AG10803 (cell line): ENCODE results near the gene NUAK1.
A peak's percentile ranks its signal among the peaks of the same experiment; 100 is the strongest.

Experiments
- DNase-seq: peaks from one replicate; pipeline ENCODE4 v3.0.0; 2010; ENCODE audit warnings: low read depth
- H3K4me3 ChIP-seq: 2 replicates; pipeline ENCODE4 v1.5.1; 2011; ENCODE audit warnings: mild to moderate bottlenecking, low read length, control low read depth
- CTCF ChIP-seq: conservative IDR thresholded peaks from 2 replicates; pipeline ENCODE4 v1.5.1; 2011; ENCODE audit warnings: mild to moderate bottlenecking, low read length, control low read depth, inconsistent platforms

NUAK1 gene

GRCh38 chr12:106123551-106124081 is 15.1 kb downstream of the NUAK1 start:
- TF ChIP-seq CTCF, result no peak
- H3K4me3 ChIP-seq, result peak overlapping the region; percentile 21; the same call in 1 of the 2 replicates
- peak; percentile 92 for DNase-seq

- TF ChIP-seq CTCF, result no peak
- no peak for DNase-seq
- H3K4me3 ChIP-seq, result no peak overlapping the region; the same call in 1 of the 2 replicates
These were observed 15.6 kb downstream of the NUAK1 start for GRCh38 chr12:106123110-106123509.

- H3K4me3 ChIP-seq, result no peak overlapping the region
- DNase-seq, result no peak
- no peak for TF ChIP-seq CTCF
These were observed 16.8 kb downstream of the NUAK1 start for GRCh38 chr12:106122004-106122403.

- no peak for DNase-seq
- no peak overlapping the region for H3K4me3 ChIP-seq
- no peak for TF ChIP-seq CTCF
These were observed 18.1 kb downstream of the NUAK1 start for GRCh38 chr12:106120519-106121105.

- H3K4me3 ChIP-seq, result no peak overlapping the region
- no peak for TF ChIP-seq CTCF
- no peak for DNase-seq
These were observed 19.5 kb downstream of the NUAK1 start for GRCh38 chr12:106119301-106119700.

GRCh38 chr12:106118381-106119130 is 20.2 kb downstream of the NUAK1 start:
- no peak for TF ChIP-seq CTCF

GRCh38 chr12:106115440-106115839 is 23.3 kb downstream of the NUAK1 start:
- no peak for DNase-seq
- no peak overlapping the region for H3K4me3 ChIP-seq
- TF ChIP-seq CTCF, result no peak

More at GRCh38 chr12:106118381-106119130, 20.2 kb downstream of the NUAK1 start:
- no peak overlapping the region for H3K4me3 ChIP-seq
- DNase-seq, result peak; percentile 94
